ENCODE measurements around the gene EXT2.

Gene EXT2

GRCh38 chr11:44146931-44147330 lies 51.5 kb downstream of the EXT2 start:
- Histone ChIP-seq H3K9ac (no peak overlapping the region), H3K27me3 (ENCODE audit: insufficient read depth, low read depth) (no peaks in the 10 kb centered on the region), H3K4me1 (ENCODE audit: low read depth, poor library complexity, severe bottlenecking) (no peaks in the 10 kb centered on the region), H3K79me2 (ENCODE audit: insufficient read depth, low read depth) (no peaks in the 10 kb centered on the region), H3K4me3 (IDR thresholded peaks at IDR 0.05; ENCODE audit: insufficient read depth, low read depth, low read length) (no peak overlapping the region), H4K20me1 (ENCODE audit: insufficient read depth) (no peaks in the 10 kb centered on the region), H2AFZ (ENCODE audit: low read depth) (no peak overlapping the region), H3K36me3 (ENCODE audit: insufficient read depth) (no peaks in the 10 kb centered on the region), H3K27ac (no peak overlapping the region), H3K4me2 (no peak overlapping the region)
- no peak for TF ChIP-seq CTCF (conservative IDR thresholded peaks at IDR 0.05; ENCODE audit: low read depth, low read length)

DNA sequence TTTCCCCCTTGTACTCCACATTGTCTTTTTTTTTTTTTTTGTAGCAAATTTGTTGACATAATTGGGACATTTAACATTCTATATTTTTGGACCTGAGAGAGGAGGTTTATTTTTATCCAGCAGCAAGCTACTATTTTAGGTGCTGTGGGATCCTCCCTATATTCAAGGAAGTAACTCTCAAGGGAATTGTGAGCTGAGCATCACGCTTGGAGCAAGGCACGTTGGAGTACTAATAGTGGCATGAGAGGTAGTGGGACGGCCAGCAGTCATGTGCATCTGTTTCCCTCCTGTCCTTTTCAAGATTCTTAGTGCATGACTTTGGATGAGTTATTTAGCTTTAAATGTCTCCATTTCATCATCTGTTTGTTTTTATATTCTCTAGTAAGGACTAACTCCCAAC lies 52.3 kb downstream of the EXT2 start:
- no peak overlapping the region for H2AFZ ChIP-seq (ENCODE audit: low read depth)
- no peaks in the 10 kb centered on the region for H3K27me3 ChIP-seq (ENCODE audit: insufficient read depth, low read depth)
- H3K79me2 ChIP-seq (ENCODE audit: insufficient read depth, low read depth): no peaks in the 10 kb centered on the region
- no peak overlapping the region for H3K4me2 ChIP-seq
- H3K36me3 ChIP-seq (ENCODE audit: insufficient read depth): no peaks in the 10 kb centered on the region
- no peak for TF ChIP-seq CTCF (conservative IDR thresholded peaks at IDR 0.05; ENCODE audit: low read depth, low read length)
- H3K4me3 ChIP-seq (IDR thresholded peaks at IDR 0.05; ENCODE audit: insufficient read depth, low read depth, low read length): no peak overlapping the region
- H4K20me1 ChIP-seq (ENCODE audit: insufficient read depth): no peaks in the 10 kb centered on the region
- no peak overlapping the region for H3K9ac ChIP-seq
- H3K4me1 ChIP-seq (ENCODE audit: low read depth, poor library complexity, severe bottlenecking): no peaks in the 10 kb centered on the region
- no peak overlapping the region for H3K27ac ChIP-seq

- H3K4me2 ChIP-seq: no peak overlapping the region
- H3K79me2 ChIP-seq (ENCODE audit: insufficient read depth, low read depth): no peaks in the 10 kb centered on the region
- no peak overlapping the region for H3K27ac ChIP-seq
- no peaks in the 10 kb centered on the region for H3K27me3 ChIP-seq (ENCODE audit: insufficient read depth, low read depth)
- no peak overlapping the region for H2AFZ ChIP-seq (ENCODE audit: low read depth)
- no peak overlapping the region for H3K4me3 ChIP-seq (IDR thresholded peaks at IDR 0.05; ENCODE audit: insufficient read depth, low read depth, low read length)
- no peaks in the 10 kb centered on the region for H4K20me1 ChIP-seq (ENCODE audit: insufficient read depth)
- no peak overlapping the region for H3K9ac ChIP-seq
- no peaks in the 10 kb centered on the region for H3K4me1 ChIP-seq (ENCODE audit: low read depth, poor library complexity, severe bottlenecking)
- no peak for TF ChIP-seq CTCF (conservative IDR thresholded peaks at IDR 0.05; ENCODE audit: low read depth, low read length)
- H3K36me3 ChIP-seq (ENCODE audit: insufficient read depth): no peaks in the 10 kb centered on the region
Observed at GRCh38 chr11:44149651-44150050, 54.2 kb downstream of the EXT2 start.

DNA sequence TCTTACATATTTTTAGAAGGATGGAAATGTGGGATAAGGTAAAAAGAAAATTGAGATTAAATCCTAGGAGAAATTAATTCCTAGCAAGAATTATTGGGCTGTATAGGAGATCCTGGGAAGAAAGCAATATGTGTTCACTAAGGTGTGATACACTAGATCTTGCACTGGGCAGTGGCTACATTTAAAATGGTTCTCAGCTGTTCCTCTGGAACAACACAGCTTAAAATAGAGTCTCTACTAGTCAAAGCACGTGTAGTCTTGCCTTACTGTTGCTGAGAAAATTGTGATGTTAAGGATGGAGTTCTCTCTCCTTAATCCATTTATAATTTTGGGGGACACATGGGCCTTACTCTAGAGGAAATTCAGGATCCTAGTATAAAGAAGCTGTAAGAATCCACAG lies 54.9 kb downstream of the EXT2 start:
- Histone ChIP-seq H3K4me3 (IDR thresholded peaks at IDR 0.05; ENCODE audit: insufficient read depth, low read depth, low read length) (no peak overlapping the region), H3K36me3 (ENCODE audit: insufficient read depth) (no peaks in the 10 kb centered on the region), H3K27ac (no peak overlapping the region), H2AFZ (ENCODE audit: low read depth) (no peak overlapping the region), H3K27me3 (ENCODE audit: insufficient read depth, low read depth) (no peaks in the 10 kb centered on the region), H3K4me2 (no peak overlapping the region), H4K20me1 (ENCODE audit: insufficient read depth) (no peaks in the 10 kb centered on the region), H3K79me2 (ENCODE audit: insufficient read depth, low read depth) (no peaks in the 10 kb centered on the region), H3K4me1 (ENCODE audit: low read depth, poor library complexity, severe bottlenecking) (no peaks in the 10 kb centered on the region), H3K9ac (no peak overlapping the region)
- TF ChIP-seq CTCF (conservative IDR thresholded peaks at IDR 0.05; ENCODE audit: low read depth, low read length): no peak

DNA sequence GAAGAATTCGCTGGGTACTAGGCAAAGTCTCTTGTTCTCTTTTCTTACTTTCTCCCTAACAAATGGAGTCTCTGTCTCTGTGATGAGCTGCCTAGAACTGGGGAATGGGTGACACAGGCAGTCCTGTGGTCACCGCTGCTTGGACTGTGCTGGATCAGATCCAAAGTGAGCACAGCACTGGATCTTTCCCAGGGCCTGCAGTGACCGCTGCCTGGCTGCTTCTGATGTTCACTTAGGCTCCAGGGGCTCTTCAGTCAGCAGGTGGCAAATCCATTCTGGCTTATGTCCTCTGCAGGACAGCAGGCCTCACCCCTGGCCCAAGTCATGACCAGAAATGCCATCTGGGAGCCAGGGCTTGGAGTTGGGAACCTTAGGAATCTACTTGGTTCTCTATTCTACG lies 61.5 kb downstream of the EXT2 start:
- no peak overlapping the region for H3K9ac ChIP-seq
- no peak overlapping the region for H3K27ac ChIP-seq
- H3K36me3 ChIP-seq (ENCODE audit: insufficient read depth): no peaks in the 10 kb centered on the region
- no peak for TF ChIP-seq CTCF (conservative IDR thresholded peaks at IDR 0.05; ENCODE audit: low read depth, low read length)
- H2AFZ ChIP-seq (ENCODE audit: low read depth): no peak overlapping the region
- no peaks in the 10 kb centered on the region for H4K20me1 ChIP-seq (ENCODE audit: insufficient read depth)
- H3K4me2 ChIP-seq: no peak overlapping the region
- H3K4me3 ChIP-seq (IDR thresholded peaks at IDR 0.05; ENCODE audit: insufficient read depth, low read depth, low read length): no peak overlapping the region
- H3K4me1 ChIP-seq (ENCODE audit: low read depth, poor library complexity, severe bottlenecking): no peaks in the 10 kb centered on the region
- no peaks in the 10 kb centered on the region for H3K79me2 ChIP-seq (ENCODE audit: insufficient read depth, low read depth)
- no peaks in the 10 kb centered on the region for H3K27me3 ChIP-seq (ENCODE audit: insufficient read depth, low read depth)

Data from KMS-11 (cell line).